CD4-positive, alpha-beta T cell (primary cell): ENCODE data around the gene DUOXA1. TPM values are rescaled to one million over a fixed set of nuclear protein-coding genes. Genes with fewer than 3 reads are reported as not detected.

Experiments
- ATAC-seq: fragments of 200-7000 bp; cut with Tn5 transposase; one replicate; pipeline ENCODE4 v1.10.0; 2022; ENCODE audit warnings: mild to moderate bottlenecking; ENCODE audit not compliant: poor library complexity
- CTCF ChIA-PET: fragments of 350-600 bp; sonication (Branson Sonifier 250); formaldehyde crosslinking; loops from one replicate; lab custom pipeline; 2021; ENCODE audit warnings: antibody characterized with exemption, inconsistent platforms; lab: Charles Lee
- POLR2A ChIA-PET: fragments of 350-600 bp; sonication (Branson Sonifier 250); formaldehyde crosslinking; loops from one replicate; lab custom pipeline; 2021; ENCODE audit warnings: antibody characterized with exemption, inconsistent platforms; lab: Charles Lee
- DNase-seq, 14 experiments: peaks; one replicate each; pipeline ENCODE4 v3.0.0-alpha.2; 2013 to 2020; ENCODE audit warnings: mixed read lengths in 2 of 14
- H3K27ac ChIP-seq, 2 donors: one replicate each; pipeline versions ENCODE4 v1.5.1 to v1.7.0; 2013; ENCODE audit warnings: low read length in 2 of 2, low read depth in 1 of 2, mild to moderate bottlenecking in 1 of 2
- H3K27me3 ChIP-seq, 2 experiments: 1 replicate in 1 of 2; 2 replicates in 1 of 2; pipeline versions ENCODE4 v1.6.1 to v1.7.0; 2013; ENCODE audit warnings: low read length in 2 of 2, control low read depth in 1 of 2, mild to moderate bottlenecking in 1 of 2, moderate library complexity in 1 of 2; ENCODE audit not compliant: insufficient read depth in 2 of 2, control insufficient read depth in 1 of 2
- H3K36me3 ChIP-seq: one replicate; pipeline ENCODE4 v1.6.1; 2013; ENCODE audit warnings: low read length, control low read depth; ENCODE audit not compliant: insufficient read depth
- H3K4me1 ChIP-seq: one replicate; pipeline ENCODE4 v1.6.1; 2013; ENCODE audit warnings: low read length, control low read depth; ENCODE audit not compliant: insufficient read depth
- H3K4me3 ChIP-seq: one replicate; pipeline ENCODE4 v1.5.1; 2013; ENCODE audit warnings: mild to moderate bottlenecking, low read length, moderate library complexity
- H3K9me3 ChIP-seq, 2 experiments: 1 replicate in 1 of 2; 2 replicates in 1 of 2; pipeline versions ENCODE4 v1.6.1 to v1.7.0; 2013; ENCODE audit warnings: low read length in 2 of 2, mild to moderate bottlenecking in 2 of 2, control low read depth in 1 of 2, moderate library complexity in 1 of 2; ENCODE audit not compliant: control insufficient read depth in 1 of 2, insufficient read depth in 1 of 2
- H3K27ac Mint-ChIP-seq: one replicate; pipeline ENCODE4 v1.8.0; 2020; ENCODE audit warnings: mixed read lengths
- H3K27me3 Mint-ChIP-seq: one replicate; pipeline ENCODE4 v1.8.0; 2021; ENCODE audit warnings: mixed read lengths
- H3K36me3 Mint-ChIP-seq: one replicate; pipeline ENCODE4 v1.8.0; 2021; ENCODE audit warnings: low read depth, mixed read lengths
- H3K4me1 Mint-ChIP-seq: one replicate; pipeline ENCODE4 v1.8.0; 2021; ENCODE audit warnings: low read depth, mixed read lengths
- H3K4me3 Mint-ChIP-seq: one replicate; pipeline ENCODE4 v1.8.0; 2020; ENCODE audit warnings: mild to moderate bottlenecking, mixed read lengths
- H3K9me3 Mint-ChIP-seq: one replicate; pipeline ENCODE4 v1.8.0; 2020; ENCODE audit warnings: mixed read lengths
- intact Hi-C, 2 experiments: fragments of 100-400 bp; cut with DNase I in 1 of 2; cut with micrococcal nuclease in 1 of 2; formaldehyde crosslinking; loops; one replicate each; pipeline versions ENCODE4 v1.15.1 to v1.9.0; 2023 to 2025; cut with DNase I, micrococcal nuclease
- total RNA-seq, 174 experiments: library from RNA in 2 of 174; stranded (reverse) in 2 of 174; gene quantifications; one replicate each; pipeline ENCODE4 v1.2.3 and lab custom pipeline; 2021 to 2026
- TF ChIP-seq, protein P1 (sequence below): fragments of 200-600 bp; IDR thresholded peaks from one replicate; pipeline ENCODE4 v1.8.0; 2022; ENCODE audit warnings: antibody characterized with exemption, mild to moderate bottlenecking

Gene DUOXA1
- total RNA-seq, 2 experiments from 2014 or later: 0.44 to 1.0 TPM

DNA sequence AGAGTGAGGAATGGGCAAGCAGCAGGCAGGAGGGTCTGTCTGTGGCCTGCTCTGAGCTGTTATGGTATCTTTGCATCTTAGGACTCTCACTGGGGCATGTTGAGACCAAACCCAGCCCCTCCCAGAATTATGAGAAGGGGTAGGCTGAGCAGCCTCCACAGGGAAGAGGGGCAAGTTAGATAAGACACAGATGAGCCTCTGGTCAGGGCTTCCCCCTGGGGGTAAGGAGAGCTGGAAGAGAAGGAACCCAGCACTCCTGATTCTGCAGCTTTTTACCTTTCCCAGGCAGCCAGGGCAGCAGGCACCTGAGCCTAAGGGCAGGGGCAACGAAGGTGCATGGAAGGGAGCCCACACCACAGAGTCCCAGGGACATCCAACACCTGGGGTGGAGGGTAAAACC, 19.4 kb upstream of the DUOXA1 start:
- ChIA-PET CTCF (no interaction called here), POLR2A (no interaction called here)
- DNase-seq (no peak), ATAC-seq (no peak)
- intact Hi-C loops: no loop called here
- H3K9me3 ChIP-seq: no peaks in the 10 kb centered on the region
- TF ChIP-seq, protein P1, sequence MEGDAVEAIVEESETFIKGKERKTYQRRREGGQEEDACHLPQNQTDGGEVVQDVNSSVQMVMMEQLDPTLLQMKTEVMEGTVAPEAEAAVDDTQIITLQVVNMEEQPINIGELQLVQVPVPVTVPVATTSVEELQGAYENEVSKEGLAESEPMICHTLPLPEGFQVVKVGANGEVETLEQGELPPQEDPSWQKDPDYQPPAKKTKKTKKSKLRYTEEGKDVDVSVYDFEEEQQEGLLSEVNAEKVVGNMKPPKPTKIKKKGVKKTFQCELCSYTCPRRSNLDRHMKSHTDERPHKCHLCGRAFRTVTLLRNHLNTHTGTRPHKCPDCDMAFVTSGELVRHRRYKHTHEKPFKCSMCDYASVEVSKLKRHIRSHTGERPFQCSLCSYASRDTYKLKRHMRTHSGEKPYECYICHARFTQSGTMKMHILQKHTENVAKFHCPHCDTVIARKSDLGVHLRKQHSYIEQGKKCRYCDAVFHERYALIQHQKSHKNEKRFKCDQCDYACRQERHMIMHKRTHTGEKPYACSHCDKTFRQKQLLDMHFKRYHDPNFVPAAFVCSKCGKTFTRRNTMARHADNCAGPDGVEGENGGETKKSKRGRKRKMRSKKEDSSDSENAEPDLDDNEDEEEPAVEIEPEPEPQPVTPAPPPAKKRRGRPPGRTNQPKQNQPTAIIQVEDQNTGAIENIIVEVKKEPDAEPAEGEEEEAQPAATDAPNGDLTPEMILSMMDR: no peak
- Mint-ChIP-seq H3K36me3 (no peaks in the 10 kb centered on the region), H3K27me3 (no peaks in the 10 kb centered on the region), H3K9me3 (no peaks in the 10 kb centered on the region), H3K4me3 (no peak overlapping the region), H3K4me1 (no peaks in the 10 kb centered on the region), H3K27ac (no peak overlapping the region)
- H3K27ac ChIP-seq: no peak overlapping the region
- H3K27me3 ChIP-seq: no peaks in the 10 kb centered on the region
- H3K4me3 ChIP-seq: no peak overlapping the region
- no peaks in the 10 kb centered on the region for H3K36me3 ChIP-seq
- H3K4me1 ChIP-seq: no peaks in the 10 kb centered on the region

DNA sequence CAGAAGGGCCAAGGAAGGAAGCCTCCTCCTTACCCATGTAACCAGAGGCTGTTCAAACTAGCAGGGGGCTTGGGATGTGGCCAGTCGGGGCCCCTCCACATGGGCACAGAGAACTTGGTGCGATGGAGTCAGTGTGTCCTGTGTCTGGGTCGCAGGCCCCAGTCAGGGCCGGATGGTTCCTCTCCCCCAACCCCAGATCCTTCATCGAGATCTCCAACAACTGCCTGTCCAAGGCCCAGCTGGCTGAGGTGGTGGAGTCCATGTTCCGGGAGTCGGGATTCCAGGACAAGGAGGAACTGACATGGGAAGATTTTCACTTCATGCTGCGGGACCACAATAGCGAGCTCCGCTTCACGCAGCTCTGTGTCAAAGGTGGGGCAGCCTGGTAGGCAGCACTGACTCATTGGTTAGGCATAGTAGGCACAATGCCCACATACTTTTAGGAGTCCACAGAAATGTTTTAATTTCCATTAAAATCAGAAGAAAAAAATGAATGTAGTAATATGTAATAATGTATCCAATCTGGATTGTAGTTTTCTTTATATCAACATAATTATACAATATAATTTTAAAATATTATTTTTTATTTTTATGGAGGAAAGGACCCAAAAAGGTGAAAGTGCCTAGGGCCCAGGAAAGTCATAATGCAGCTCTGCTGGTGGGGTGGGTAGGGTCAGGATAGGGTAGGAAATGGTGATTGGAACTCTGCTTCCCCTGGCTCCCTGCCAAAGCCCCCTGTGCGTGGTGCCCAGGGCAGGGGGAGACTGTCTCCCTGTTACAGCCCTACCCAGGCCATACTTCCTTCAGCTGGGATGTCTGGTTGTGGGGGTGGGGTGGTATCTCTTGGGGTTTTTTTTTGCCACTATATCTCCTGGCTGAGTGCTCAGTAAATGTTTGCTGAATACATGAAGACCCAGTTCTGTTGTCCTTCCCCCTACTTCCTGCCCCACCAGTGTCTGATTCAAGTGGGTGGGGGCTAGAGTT, 18.7 kb upstream of the DUOXA1 start:
- Mint-ChIP-seq H3K27me3 (no peaks in the 10 kb centered on the region), H3K4me3 (no peak overlapping the region), H3K4me1 (no peaks in the 10 kb centered on the region), H3K36me3 (no peaks in the 10 kb centered on the region), H3K27ac (no peak overlapping the region), H3K9me3 (no peaks in the 10 kb centered on the region)
- no peak for DNase-seq
- intact Hi-C loops: no loop called here
- Histone ChIP-seq H3K4me1 (no peaks in the 10 kb centered on the region), H3K4me3 (no peak overlapping the region), H3K36me3 (no peaks in the 10 kb centered on the region), H3K9me3 (no peaks in the 10 kb centered on the region), H3K27ac (no peak overlapping the region), H3K27me3 (no peaks in the 10 kb centered on the region)
- CTCF ChIA-PET: no interaction called here
- ATAC-seq: no peak
- TF ChIP-seq, protein P1: no peak
- POLR2A ChIA-PET: no interaction called here

DNA sequence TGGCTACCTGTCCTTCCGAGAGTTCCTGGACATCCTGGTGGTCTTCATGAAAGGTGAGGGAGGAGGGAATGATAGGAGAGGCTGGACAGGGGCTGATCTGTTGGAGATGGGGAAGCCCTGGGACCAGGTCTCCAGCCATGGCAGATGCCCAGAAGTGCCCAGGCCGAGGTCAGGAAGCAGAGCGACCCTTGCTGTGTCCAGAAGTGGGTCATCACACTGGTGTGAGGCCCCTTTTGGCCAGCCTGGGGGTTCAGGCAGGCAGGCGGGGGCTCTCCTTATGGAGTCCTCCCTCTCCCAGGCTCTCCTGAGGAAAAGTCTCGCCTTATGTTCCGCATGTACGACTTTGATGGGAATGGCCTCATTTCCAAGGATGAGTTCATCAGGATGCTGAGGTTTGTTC, 17.9 kb upstream of the DUOXA1 start:
- no peak overlapping the region for H3K27ac Mint-ChIP-seq
- ChIA-PET POLR2A (no interaction called here), CTCF (interaction anchor here (0.9 kb wide), 1 partner anchor 21 kb away, joined by 3 read pairs; no protein-coding TSS in a partner anchor)
- H3K9me3 ChIP-seq: no peaks in the 10 kb centered on the region
- H3K4me1 Mint-ChIP-seq: no peaks in the 10 kb centered on the region
- ATAC-seq (no peak), DNase-seq (no peak)
- TF ChIP-seq, protein P1: no peak
- no peak overlapping the region for H3K27ac ChIP-seq
- no peak overlapping the region for H3K4me3 ChIP-seq
- no peaks in the 10 kb centered on the region for H3K4me1 ChIP-seq
- intact Hi-C loops: no loop called here
- no peaks in the 10 kb centered on the region for H3K36me3 Mint-ChIP-seq
- no peaks in the 10 kb centered on the region for H3K36me3 ChIP-seq
- H3K27me3 ChIP-seq: no peaks in the 10 kb centered on the region
- no peaks in the 10 kb centered on the region for H3K27me3 Mint-ChIP-seq
- H3K4me3 Mint-ChIP-seq: no peak overlapping the region
- H3K9me3 Mint-ChIP-seq: no peaks in the 10 kb centered on the region
